Lower leg skin (tissue), 3 donors: Measurements from ENCODE around the gene HOXB2.

Experiments used
- POLR2A ChIP-seq, 2 donors: fragments of 450-650 bp; IDR thresholded peaks; one replicate each; pipeline ENCODE4 v1.6.1; 2016 to 2017; ENCODE audit warnings: antibody characterized with exemption in 2 of 2, mild to moderate bottlenecking in 1 of 2, moderate library complexity in 1 of 2
- TF ChIP-seq, protein P1 (sequence below), 3 donors: fragments of 450-650 bp; IDR thresholded peaks; one replicate each; pipeline ENCODE4 v1.5.1; 2016; ENCODE audit warnings: antibody characterized with exemption in 3 of 3, mild to moderate bottlenecking in 3 of 3, moderate library complexity in 2 of 3

- TF ChIP-seq, protein P1, sequence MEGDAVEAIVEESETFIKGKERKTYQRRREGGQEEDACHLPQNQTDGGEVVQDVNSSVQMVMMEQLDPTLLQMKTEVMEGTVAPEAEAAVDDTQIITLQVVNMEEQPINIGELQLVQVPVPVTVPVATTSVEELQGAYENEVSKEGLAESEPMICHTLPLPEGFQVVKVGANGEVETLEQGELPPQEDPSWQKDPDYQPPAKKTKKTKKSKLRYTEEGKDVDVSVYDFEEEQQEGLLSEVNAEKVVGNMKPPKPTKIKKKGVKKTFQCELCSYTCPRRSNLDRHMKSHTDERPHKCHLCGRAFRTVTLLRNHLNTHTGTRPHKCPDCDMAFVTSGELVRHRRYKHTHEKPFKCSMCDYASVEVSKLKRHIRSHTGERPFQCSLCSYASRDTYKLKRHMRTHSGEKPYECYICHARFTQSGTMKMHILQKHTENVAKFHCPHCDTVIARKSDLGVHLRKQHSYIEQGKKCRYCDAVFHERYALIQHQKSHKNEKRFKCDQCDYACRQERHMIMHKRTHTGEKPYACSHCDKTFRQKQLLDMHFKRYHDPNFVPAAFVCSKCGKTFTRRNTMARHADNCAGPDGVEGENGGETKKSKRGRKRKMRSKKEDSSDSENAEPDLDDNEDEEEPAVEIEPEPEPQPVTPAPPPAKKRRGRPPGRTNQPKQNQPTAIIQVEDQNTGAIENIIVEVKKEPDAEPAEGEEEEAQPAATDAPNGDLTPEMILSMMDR (IDR thresholded peaks at IDR 0.05), result no peak
- no peak for TF ChIP-seq POLR2A (IDR thresholded peaks at IDR 0.05)
These were observed 14.4 kb upstream of the HOXB2 start for GRCh38 chr17:48559122-48559839.
